Measurements from ENCODE around the gene USP3. TPM values are rescaled to one million over a fixed set of nuclear protein-coding genes. Genes with fewer than 3 reads are reported as not detected.

USP3 gene
- total and polyA plus RNA-seq, 9 of the 15 experiments (the other 6 are each of a cell fraction or from before 2014, with no cell fraction given): 17.3 to 54.3 (median 34.8) TPM

- TF ChIP-seq ZBTB40 (IDR thresholded peaks at IDR 0.05) (peak; percentile 50), ZBTB40 (CRISPR knock-in tag; IDR thresholded peaks at IDR 0.05) (no peak), VEZF1 (CRISPR knock-in tag; IDR thresholded peaks at IDR 0.05) (peak; percentile 70; the same call in 1 of the 2 replicates), BCOR (IDR thresholded peaks at IDR 0.05) (no peak; the same call in 1 of the 2 replicates), MCM7 (IDR thresholded peaks at IDR 0.05) (no peak), CTCFL (IDR thresholded peaks at IDR 0.05; ENCODE audit: borderline replicate concordance, insufficient read depth, low read depth, low read length, poor library complexity, severe bottlenecking) (no peak), FOXO4 (CRISPR knock-in tag; IDR thresholded peaks at IDR 0.05) (no peak)
Observed at GRCh38 chr15:63502843-63503738, 1.3 kb upstream of the USP3 start (continued).

Data from K562 (cell line).